ENCODE results near the gene SUSD3. TPM values are rescaled to one million over a fixed set of nuclear protein-coding genes. Genes with fewer than 3 reads are reported as not detected.

SUSD3 gene
- polyA plus RNA-seq, 2 donors: 0.83 to 1.9 TPM

- Histone ChIP-seq H3K9me3 (ENCODE audit: control insufficient read depth in 2 of 2, insufficient read depth in 1 of 2, low read depth in 1 of 2, low read length in 1 of 2) (peaks cover 0 to 2% of the 10 kb centered on the region in 2 donors), H3K4me1 (ENCODE audit: control insufficient read depth in 2 of 2, insufficient read depth in 2 of 2, low read length in 1 of 2) (peaks cover 0 to 2% of the 10 kb centered on the region in 2 donors), H3K27me3 (ENCODE audit: control insufficient read depth in 1 of 2, insufficient read depth in 2 of 2, low read length in 2 of 2) (no peaks in the 10 kb centered on the region), H3K36me3 (ENCODE audit: control insufficient read depth in 2 of 2, insufficient read depth in 2 of 2, low read length in 1 of 2) (no peaks in the 10 kb centered on the region), H3K4me3 (ENCODE audit: low read depth in 1 of 2, low read length in 2 of 2) (no peak overlapping the region), H3K27ac (ENCODE audit: low read depth in 2 of 2, low read length in 1 of 2) (no peak overlapping the region)
- WGBS, 2 donors: 80 to 81% methylated on average over 13 of the region's 13 CpGs
Measured at GRCh38 chr9:93036887-93037475, 21.5 kb upstream of the SUSD3 start.

GRCh38 chr9:93037476-93037971 is 21.0 kb upstream of the SUSD3 start:
- 76 to 81% methylated on average over 13 of the region's 13 CpGs for WGBS, 2 donors
- Histone ChIP-seq H3K36me3 (ENCODE audit: control insufficient read depth in 2 of 2, insufficient read depth in 2 of 2, low read length in 1 of 2) (no peaks in the 10 kb centered on the region), H3K4me3 (ENCODE audit: low read depth in 1 of 2, low read length in 2 of 2) (no peak overlapping the region), H3K27ac (ENCODE audit: low read depth in 2 of 2, low read length in 1 of 2) (no peak overlapping the region), H3K27me3 (ENCODE audit: control insufficient read depth in 1 of 2, insufficient read depth in 2 of 2, low read length in 2 of 2) (no peaks in the 10 kb centered on the region), H3K4me1 (ENCODE audit: control insufficient read depth in 2 of 2, insufficient read depth in 2 of 2, low read length in 1 of 2) (no peaks in the 10 kb centered on the region), H3K9me3 (ENCODE audit: control insufficient read depth in 2 of 2, insufficient read depth in 1 of 2, low read depth in 1 of 2, low read length in 1 of 2) (peaks cover 0 to 2% of the 10 kb centered on the region in 2 donors)

- Histone ChIP-seq H3K27ac (ENCODE audit: low read depth in 2 of 2, low read length in 1 of 2) (no peak overlapping the region), H3K4me1 (ENCODE audit: control insufficient read depth in 2 of 2, insufficient read depth in 2 of 2, low read length in 1 of 2) (no peaks in the 10 kb centered on the region), H3K27me3 (ENCODE audit: control insufficient read depth in 1 of 2, insufficient read depth in 2 of 2, low read length in 2 of 2) (no peaks in the 10 kb centered on the region), H3K9me3 (ENCODE audit: control insufficient read depth in 2 of 2, insufficient read depth in 1 of 2, low read depth in 1 of 2, low read length in 1 of 2) (peaks cover 0 to 2% of the 10 kb centered on the region in 2 donors), H3K36me3 (ENCODE audit: control insufficient read depth in 2 of 2, insufficient read depth in 2 of 2, low read length in 1 of 2) (no peaks in the 10 kb centered on the region), H3K4me3 (ENCODE audit: low read depth in 1 of 2, low read length in 2 of 2) (no peak overlapping the region)
- WGBS, 2 donors: 79 to 82% methylated on average over 6 of the region's 6 CpGs
Measured at GRCh38 chr9:93038918-93039317, 19.6 kb upstream of the SUSD3 start.

GRCh38 chr9:93039456-93039855 is 19.0 kb upstream of the SUSD3 start:
- 79 to 88% methylated on average over 6 of the region's 6 CpGs for whole genome bisulfite sequencing, 2 donors

GRCh38 chr9:93039976-93040375 is 18.5 kb upstream of the SUSD3 start:
- WGBS, 2 donors: 86 to 87% methylated on average over 10 of the region's 10 CpGs
- Histone ChIP-seq H3K27me3 (ENCODE audit: control insufficient read depth in 1 of 2, insufficient read depth in 2 of 2, low read length in 2 of 2) (no peaks in the 10 kb centered on the region), H3K27ac (ENCODE audit: low read depth in 2 of 2, low read length in 1 of 2) (no peak overlapping the region), H3K9me3 (ENCODE audit: control insufficient read depth in 2 of 2, insufficient read depth in 1 of 2, low read depth in 1 of 2, low read length in 1 of 2) (peaks cover 0 to 2% of the 10 kb centered on the region in 2 donors), H3K4me1 (ENCODE audit: control insufficient read depth in 2 of 2, insufficient read depth in 2 of 2, low read length in 1 of 2) (no peaks in the 10 kb centered on the region), H3K36me3 (ENCODE audit: control insufficient read depth in 2 of 2, insufficient read depth in 2 of 2, low read length in 1 of 2) (no peaks in the 10 kb centered on the region), H3K4me3 (ENCODE audit: low read depth in 1 of 2, low read length in 2 of 2) (no peak overlapping the region)

More at GRCh38 chr9:93039456-93039855, 19.0 kb upstream of the SUSD3 start:
- Histone ChIP-seq H3K9me3 (ENCODE audit: control insufficient read depth in 2 of 2, insufficient read depth in 1 of 2, low read depth in 1 of 2, low read length in 1 of 2) (peaks cover 0 to 2% of the 10 kb centered on the region in 2 donors), H3K4me3 (ENCODE audit: low read depth in 1 of 2, low read length in 2 of 2) (no peak overlapping the region), H3K27me3 (ENCODE audit: control insufficient read depth in 1 of 2, insufficient read depth in 2 of 2, low read length in 2 of 2) (no peaks in the 10 kb centered on the region), H3K4me1 (ENCODE audit: control insufficient read depth in 2 of 2, insufficient read depth in 2 of 2, low read length in 1 of 2) (no peaks in the 10 kb centered on the region), H3K36me3 (ENCODE audit: control insufficient read depth in 2 of 2, insufficient read depth in 2 of 2, low read length in 1 of 2) (no peaks in the 10 kb centered on the region), H3K27ac (ENCODE audit: low read depth in 2 of 2, low read length in 1 of 2) (no peak overlapping the region)

- Histone ChIP-seq H3K4me1 (ENCODE audit: control insufficient read depth in 2 of 2, insufficient read depth in 2 of 2, low read length in 1 of 2) (no peaks in the 10 kb centered on the region), H3K36me3 (ENCODE audit: control insufficient read depth in 2 of 2, insufficient read depth in 2 of 2, low read length in 1 of 2) (no peaks in the 10 kb centered on the region), H3K4me3 (ENCODE audit: low read depth in 1 of 2, low read length in 2 of 2) (no peak overlapping the region), H3K27ac (ENCODE audit: low read depth in 2 of 2, low read length in 1 of 2) (no peak overlapping the region), H3K27me3 (ENCODE audit: control insufficient read depth in 1 of 2, insufficient read depth in 2 of 2, low read length in 2 of 2) (no peaks in the 10 kb centered on the region), H3K9me3 (ENCODE audit: control insufficient read depth in 2 of 2, insufficient read depth in 1 of 2, low read depth in 1 of 2, low read length in 1 of 2) (peaks cover 0 to 2% of the 10 kb centered on the region in 2 donors)
- WGBS, 2 donors: 93 to 94% methylated on average over 7 of the region's 7 CpGs
Measured at GRCh38 chr9:93040409-93040808, 18.1 kb upstream of the SUSD3 start.

- Histone ChIP-seq H3K27me3 (ENCODE audit: control insufficient read depth in 1 of 2, insufficient read depth in 2 of 2, low read length in 2 of 2) (no peaks in the 10 kb centered on the region), H3K36me3 (ENCODE audit: control insufficient read depth in 2 of 2, insufficient read depth in 2 of 2, low read length in 1 of 2) (no peaks in the 10 kb centered on the region), H3K4me3 (ENCODE audit: low read depth in 1 of 2, low read length in 2 of 2) (no peak overlapping the region), H3K27ac (ENCODE audit: low read depth in 2 of 2, low read length in 1 of 2) (no peak overlapping the region), H3K4me1 (ENCODE audit: control insufficient read depth in 2 of 2, insufficient read depth in 2 of 2, low read length in 1 of 2) (no peaks in the 10 kb centered on the region), H3K9me3 (ENCODE audit: control insufficient read depth in 2 of 2, insufficient read depth in 1 of 2, low read depth in 1 of 2, low read length in 1 of 2) (peaks cover 0 to 2% of the 10 kb centered on the region in 2 donors)
- WGBS, 2 donors: 90 to 91% methylated on average over 6 of the region's 6 CpGs
Measured at GRCh38 chr9:93041108-93041802, 17.2 kb upstream of the SUSD3 start.

- 87 to 90% methylated on average over 6 of the region's 6 CpGs for WGBS, 2 donors
- no peaks in the 10 kb centered on the region for H3K36me3 ChIP-seq (ENCODE audit: control insufficient read depth in 2 of 2, insufficient read depth in 2 of 2, low read length in 1 of 2)
Measured at GRCh38 chr9:93043122-93043521, 15.4 kb upstream of the SUSD3 start.

GRCh38 chr9:93045521-93045920 is 13.0 kb upstream of the SUSD3 start:
- Histone ChIP-seq H3K9me3 (ENCODE audit: control insufficient read depth in 2 of 2, insufficient read depth in 1 of 2, low read depth in 1 of 2, low read length in 1 of 2) (no peaks in the 10 kb centered on the region), H3K4me3 (ENCODE audit: low read depth in 1 of 2, low read length in 2 of 2) (no peak overlapping the region), H3K27me3 (ENCODE audit: control insufficient read depth in 1 of 2, insufficient read depth in 2 of 2, low read length in 2 of 2) (no peaks in the 10 kb centered on the region), H3K27ac (ENCODE audit: low read depth in 2 of 2, low read length in 1 of 2) (no peak overlapping the region), H3K4me1 (ENCODE audit: control insufficient read depth in 2 of 2, insufficient read depth in 2 of 2, low read length in 1 of 2) (no peaks in the 10 kb centered on the region), H3K36me3 (ENCODE audit: control insufficient read depth in 2 of 2, insufficient read depth in 2 of 2, low read length in 1 of 2) (no peaks in the 10 kb centered on the region)
- WGBS, 2 donors: 65 to 85% methylated on average over 2 of the region's 2 CpGs

More at GRCh38 chr9:93043122-93043521, 15.4 kb upstream of the SUSD3 start:
- no peaks in the 10 kb centered on the region for H3K27me3 ChIP-seq (ENCODE audit: control insufficient read depth in 1 of 2, insufficient read depth in 2 of 2, low read length in 2 of 2)
- no peaks in the 10 kb centered on the region for H3K4me1 ChIP-seq (ENCODE audit: control insufficient read depth in 2 of 2, insufficient read depth in 2 of 2, low read length in 1 of 2)
- no peak overlapping the region for H3K27ac ChIP-seq (ENCODE audit: low read depth in 2 of 2, low read length in 1 of 2)
- H3K4me3 ChIP-seq (ENCODE audit: low read depth in 1 of 2, low read length in 2 of 2): no peak overlapping the region
- H3K9me3 ChIP-seq (ENCODE audit: control insufficient read depth in 2 of 2, insufficient read depth in 1 of 2, low read depth in 1 of 2, low read length in 1 of 2): no peaks in the 10 kb centered on the region

Measured in esophagus (tissue), 2 donors.